ENCODE measurements around the gene TMPRSS12.

TMPRSS12 gene

DNA sequence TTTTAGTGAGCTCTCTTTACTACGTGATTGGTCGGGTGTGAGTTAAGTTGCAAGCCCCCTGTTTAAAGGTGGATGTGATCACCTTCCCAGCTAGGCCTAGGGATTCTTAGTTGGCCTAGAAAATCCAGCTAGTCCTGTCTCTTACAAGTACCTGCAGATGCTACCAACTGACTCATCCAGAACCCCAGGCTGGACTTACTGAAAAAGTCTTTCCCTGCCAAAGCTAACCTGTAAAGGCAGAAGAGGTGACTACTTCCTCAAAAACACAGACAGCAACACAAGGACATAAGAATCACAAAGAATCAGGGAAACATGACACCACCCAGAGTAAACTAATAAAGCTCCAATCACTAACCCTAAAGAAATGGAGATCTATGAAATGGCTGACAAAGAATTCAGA is 70.5 kb downstream of the TMPRSS12 start:
- DNase-seq (ENCODE audit: low read depth): no peak
- no peak overlapping the region for H3K4me3 ChIP-seq (ENCODE audit: low read depth, low read length)
- TF ChIP-seq, protein P1, sequence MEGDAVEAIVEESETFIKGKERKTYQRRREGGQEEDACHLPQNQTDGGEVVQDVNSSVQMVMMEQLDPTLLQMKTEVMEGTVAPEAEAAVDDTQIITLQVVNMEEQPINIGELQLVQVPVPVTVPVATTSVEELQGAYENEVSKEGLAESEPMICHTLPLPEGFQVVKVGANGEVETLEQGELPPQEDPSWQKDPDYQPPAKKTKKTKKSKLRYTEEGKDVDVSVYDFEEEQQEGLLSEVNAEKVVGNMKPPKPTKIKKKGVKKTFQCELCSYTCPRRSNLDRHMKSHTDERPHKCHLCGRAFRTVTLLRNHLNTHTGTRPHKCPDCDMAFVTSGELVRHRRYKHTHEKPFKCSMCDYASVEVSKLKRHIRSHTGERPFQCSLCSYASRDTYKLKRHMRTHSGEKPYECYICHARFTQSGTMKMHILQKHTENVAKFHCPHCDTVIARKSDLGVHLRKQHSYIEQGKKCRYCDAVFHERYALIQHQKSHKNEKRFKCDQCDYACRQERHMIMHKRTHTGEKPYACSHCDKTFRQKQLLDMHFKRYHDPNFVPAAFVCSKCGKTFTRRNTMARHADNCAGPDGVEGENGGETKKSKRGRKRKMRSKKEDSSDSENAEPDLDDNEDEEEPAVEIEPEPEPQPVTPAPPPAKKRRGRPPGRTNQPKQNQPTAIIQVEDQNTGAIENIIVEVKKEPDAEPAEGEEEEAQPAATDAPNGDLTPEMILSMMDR (conservative IDR thresholded peaks at IDR 0.05; ENCODE audit: low read depth, low read length): no peak

DNA sequence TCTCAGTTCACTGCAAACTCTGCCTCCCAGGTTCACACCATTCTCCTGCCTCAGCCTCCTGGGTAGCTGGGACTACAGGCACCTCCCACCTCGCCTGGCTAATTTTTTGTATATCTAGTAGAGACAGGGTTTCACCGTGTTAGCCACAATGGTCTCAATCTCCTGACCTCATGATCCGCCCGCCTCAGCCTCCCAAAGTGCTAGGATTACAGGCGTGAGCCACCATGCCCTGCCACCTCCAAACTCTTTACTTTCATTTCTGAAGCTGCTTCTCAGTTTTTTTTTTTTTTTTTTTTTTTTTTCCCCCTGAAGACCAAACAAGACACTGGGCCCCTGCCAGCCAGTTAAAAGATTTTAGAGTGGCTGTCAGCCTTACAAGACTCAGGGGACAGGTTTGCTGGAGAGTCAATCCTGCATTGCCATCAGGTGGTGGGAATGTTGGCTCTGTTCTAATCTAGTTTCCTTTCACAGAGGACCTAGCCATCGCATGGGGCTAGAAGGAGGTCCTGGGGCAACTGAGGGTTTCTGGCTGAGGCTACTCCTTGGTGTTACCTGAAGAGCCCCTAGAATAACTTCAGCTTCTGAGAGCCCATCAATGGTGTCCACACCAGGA is 72.3 kb downstream of the TMPRSS12 start:
- TF ChIP-seq, protein P1 (conservative IDR thresholded peaks at IDR 0.05; ENCODE audit: low read depth, low read length): no peak
- DNase-seq (ENCODE audit: low read depth): no peak
- H3K4me3 ChIP-seq (ENCODE audit: low read depth, low read length): no peak overlapping the region

DNA sequence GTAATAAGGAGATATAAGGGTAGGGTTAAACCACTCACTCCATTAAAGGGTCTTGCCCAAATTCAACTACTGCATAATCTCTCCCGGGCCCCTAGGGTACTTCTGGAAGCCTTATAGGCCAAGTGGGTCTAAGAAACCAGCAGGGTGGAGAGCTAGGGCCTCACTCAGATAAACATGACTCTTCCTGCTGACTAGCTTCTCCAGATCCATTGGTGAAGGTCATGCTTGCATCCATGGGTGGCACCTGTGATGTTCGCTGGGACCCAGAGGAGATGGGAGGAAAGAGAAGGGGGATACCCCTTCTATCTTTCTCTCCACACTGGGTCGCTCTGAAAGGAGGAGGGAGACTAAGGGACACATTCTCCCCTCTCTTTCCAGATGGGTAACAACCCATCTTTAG is 73.6 kb downstream of the TMPRSS12 start:
- peak; percentile 13 for DNase-seq (ENCODE audit: low read depth)
- TF ChIP-seq, protein P1 (conservative IDR thresholded peaks at IDR 0.05; ENCODE audit: low read depth, low read length): no peak
- H3K4me3 ChIP-seq (ENCODE audit: low read depth, low read length): no peak overlapping the region

DNA sequence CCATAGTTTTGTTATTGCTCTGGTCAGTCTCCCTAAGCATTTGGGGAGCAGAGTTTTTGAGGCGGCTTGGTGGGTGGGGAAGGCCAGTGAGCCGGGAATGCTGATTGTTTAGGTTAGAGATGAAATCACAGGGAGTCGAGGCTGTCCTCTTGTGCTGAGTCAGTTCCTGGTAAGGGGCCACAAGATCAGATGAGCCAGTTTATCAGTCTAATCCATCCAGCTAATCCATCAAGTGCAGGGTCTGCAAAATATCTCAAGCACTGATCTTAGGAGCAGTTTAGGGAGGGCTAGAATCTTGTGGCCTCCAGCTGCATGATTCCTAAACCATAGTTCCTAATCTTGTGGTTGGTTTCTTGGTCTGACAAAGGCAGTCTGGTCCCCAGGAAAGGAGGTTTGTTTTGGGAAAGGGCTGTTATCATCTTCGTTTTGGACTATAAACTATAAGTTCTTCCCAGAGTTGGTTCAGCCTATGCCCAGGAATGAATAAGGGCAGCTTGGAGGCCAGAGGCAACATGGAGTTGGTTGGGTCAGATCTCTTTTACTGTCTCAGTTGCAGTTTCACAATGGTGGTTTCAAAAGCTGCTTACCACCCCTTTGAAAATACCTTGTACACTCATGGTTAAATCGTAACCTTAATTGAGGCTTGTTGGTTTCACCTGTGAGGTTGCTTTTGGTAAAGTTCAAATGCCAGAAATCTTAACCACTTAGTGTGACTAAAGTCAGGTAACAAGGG is 76.0 kb downstream of the TMPRSS12 start:
- DNase-seq (ENCODE audit: low read depth): no peak
- no peak overlapping the region for H3K4me3 ChIP-seq (ENCODE audit: low read depth, low read length)
- TF ChIP-seq, protein P1 (conservative IDR thresholded peaks at IDR 0.05; ENCODE audit: low read depth, low read length): no peak

DNA sequence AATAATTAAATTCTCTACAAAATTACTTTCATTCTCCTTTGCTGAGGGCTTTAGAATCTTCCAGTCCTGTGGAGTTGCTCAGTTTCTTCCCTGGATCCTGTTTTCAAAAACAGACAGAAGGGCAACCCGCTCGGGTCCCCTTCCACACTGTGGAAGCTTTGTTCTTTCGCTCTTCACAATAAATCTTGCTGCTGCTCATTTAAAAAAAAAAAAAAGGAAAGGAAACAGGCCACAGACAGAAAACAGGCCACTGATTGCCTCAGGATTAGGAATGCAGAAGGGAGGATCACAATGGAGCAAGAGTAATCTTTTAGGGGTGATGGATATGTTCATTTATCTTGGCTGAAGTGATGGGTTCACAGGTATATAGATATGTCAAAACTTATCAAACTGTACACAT is 80.1 kb downstream of the TMPRSS12 start:
- DNase-seq (ENCODE audit: low read depth): peak; percentile 73
- no peak overlapping the region for H3K4me3 ChIP-seq (ENCODE audit: low read depth, low read length)
- TF ChIP-seq, protein P1 (conservative IDR thresholded peaks at IDR 0.05; ENCODE audit: low read depth, low read length): no peak

DNA sequence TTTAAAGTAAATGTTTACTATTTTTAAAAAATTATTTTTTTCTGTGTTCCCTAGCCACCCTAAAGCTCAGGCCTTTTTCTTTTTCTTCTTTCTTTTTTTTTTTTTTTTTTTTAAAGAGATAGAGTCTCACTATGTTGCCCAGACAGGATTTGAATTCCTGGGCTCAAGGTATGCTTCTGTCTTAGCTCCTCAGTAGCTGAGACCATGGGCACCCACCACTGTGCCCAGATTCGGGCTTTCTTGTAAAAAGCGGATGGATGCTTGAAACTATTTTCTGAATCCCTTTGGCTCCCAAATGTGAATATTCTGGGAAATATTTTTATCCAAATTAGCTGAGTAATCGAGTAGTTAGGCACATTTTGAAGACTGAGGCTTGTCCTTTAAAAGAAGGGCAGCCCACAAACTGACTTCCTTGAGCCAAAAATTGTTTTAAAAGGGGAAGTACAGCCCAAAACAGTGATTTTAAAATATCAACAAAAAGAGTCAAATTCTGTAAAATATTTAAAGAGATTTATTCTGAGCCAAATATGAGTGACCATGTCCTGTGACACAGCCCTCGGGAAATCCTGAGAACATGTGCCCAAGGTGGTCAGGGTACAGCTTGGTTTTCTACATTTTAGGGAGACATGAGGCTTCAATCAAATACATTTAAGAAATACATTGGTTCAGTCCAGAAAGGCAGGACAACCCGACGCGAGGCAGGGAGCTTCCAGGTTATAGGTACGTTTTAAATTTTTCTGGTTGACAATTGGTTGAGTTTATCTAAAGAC is 80.8 kb downstream of the TMPRSS12 start:
- TF ChIP-seq, protein P1 (conservative IDR thresholded peaks at IDR 0.05; ENCODE audit: low read depth, low read length): no peak
- no peak overlapping the region for H3K4me3 ChIP-seq (ENCODE audit: low read depth, low read length)
- peak; percentile 21 for DNase-seq (ENCODE audit: low read depth)
